Caco-2 (cell line): ENCODE measurements around the gene TOPAZ1. TPM values are rescaled to one million over a fixed set of nuclear protein-coding genes. Genes with fewer than 3 reads are reported as not detected.
A peak's percentile ranks its signal among the peaks of the same experiment; 100 is the strongest.
"Not testable (repeated sequence)": the region's sequence is repeated elsewhere in the genome, so short reads cannot be mapped to it uniquely, and the experiment has no call there.

Experiments used
- BruUV-seq: library from RNA; stranded (reverse); fragments of 400-500 nt; replicated peaks from 2 replicates; lab custom pipeline; 2021; lab: Mats Ljungman, UMichigan
- CTCF ChIA-PET: fragments of 300-600 bp; sonication (Branson Sonifier 250); formaldehyde crosslinking; loops from one replicate; lab custom pipeline; 2022; ENCODE audit warnings: antibody characterized with exemption; lab: Charles Lee
- POLR2A ChIA-PET: fragments of 300-600 bp; sonication (Branson Sonifier 250); formaldehyde crosslinking; loops from one replicate; lab custom pipeline; 2022; ENCODE audit warnings: antibody characterized with exemption; lab: Charles Lee
- DNase-seq, 2 experiments: peaks; one replicate each; pipeline versions ENCODE4 v3.0.0 to v3.0.0-alpha.2; 2020 to 2022
- H3K27me3 ChIP-seq: replicated peaks from 2 replicates; pipeline ENCODE4 v1.6.0; 2011; ENCODE audit warnings: low read length; ENCODE audit not compliant: control insufficient read depth, insufficient read depth
- H3K36me3 ChIP-seq: 2 replicates; pipeline ENCODE4 v1.5.1; 2011; ENCODE audit warnings: low read length; ENCODE audit not compliant: control insufficient read depth, insufficient read depth
- H3K4me1 ChIP-seq: fragments of 250-450 bp; sonication (Bioruptor Pico); 2 replicates; pipeline ENCODE4 v1.5.1; 2020; ENCODE audit warnings: mild to moderate bottlenecking
- H3K4me3 ChIP-seq: 2 replicates; pipeline ENCODE4 v1.5.1; 2011; ENCODE audit warnings: low read depth, mild to moderate bottlenecking, control low read depth, low read length
- H3K9me3 ChIP-seq: fragments of 250-450 bp; sonication (Bioruptor Pico); 2 replicates; pipeline ENCODE4 v1.5.1; 2020; ENCODE audit warnings: mild to moderate bottlenecking, moderate library complexity
- H3K27ac Mint-ChIP-seq: one replicate; pipeline ENCODE4 v1.8.0; 2022; ENCODE audit warnings: mixed read lengths; ENCODE audit not compliant: unreplicated experiment
- H3K27me3 Mint-ChIP-seq: one replicate; pipeline ENCODE4 v1.8.0; 2022; ENCODE audit warnings: mixed read lengths; ENCODE audit not compliant: insufficient read depth, unreplicated experiment
- H3K36me3 Mint-ChIP-seq: one replicate; pipeline ENCODE4 v1.8.0; 2022; ENCODE audit warnings: mild to moderate bottlenecking, mixed read lengths; ENCODE audit not compliant: insufficient read depth, unreplicated experiment
- H3K4me1 Mint-ChIP-seq: one replicate; pipeline ENCODE4 v1.8.0; 2022; ENCODE audit warnings: low read depth, mixed read lengths; ENCODE audit not compliant: unreplicated experiment
- H3K4me3 Mint-ChIP-seq: one replicate; pipeline ENCODE4 v1.8.0; 2022; ENCODE audit warnings: mild to moderate bottlenecking, moderate library complexity, mixed read lengths; ENCODE audit not compliant: unreplicated experiment
- H3K9me3 Mint-ChIP-seq: one replicate; pipeline ENCODE4 v1.8.0; 2022; ENCODE audit warnings: mixed read lengths; ENCODE audit not compliant: unreplicated experiment
- intact Hi-C: fragments of 100-400 bp; cut with micrococcal nuclease; formaldehyde crosslinking; loops from one replicate; pipeline ENCODE4 v1.10.0; 2022; ENCODE audit not compliant: unreplicated experiment
- total RNA-seq: library from RNA; stranded (reverse); gene quantifications from 2 replicates; pipeline ENCODE4 v1.2.3, GENCODE V29; 2022
- TF ChIP-seq, protein P1 (sequence below), 2 experiments: fragments of 200-600 bp in 1 of 2; IDR thresholded peaks; 1 replicate in 1 of 2; 2 replicates in 1 of 2; pipeline versions ENCODE4 v1.5.1 to v1.8.0; 2011 to 2022; ENCODE audit warnings: antibody characterized with exemption in 1 of 2, control low read depth in 1 of 2, inconsistent platforms in 1 of 2, low read depth in 1 of 2, low read length in 1 of 2, mild to moderate bottlenecking in 1 of 2, moderate library complexity in 1 of 2; ENCODE audit not compliant: insufficient read depth in 1 of 2, severe bottlenecking in 1 of 2, unreplicated experiment in 1 of 2

TOPAZ1 gene
- total RNA-seq, 1 experiment from 2014 or later: not detected

DNA sequence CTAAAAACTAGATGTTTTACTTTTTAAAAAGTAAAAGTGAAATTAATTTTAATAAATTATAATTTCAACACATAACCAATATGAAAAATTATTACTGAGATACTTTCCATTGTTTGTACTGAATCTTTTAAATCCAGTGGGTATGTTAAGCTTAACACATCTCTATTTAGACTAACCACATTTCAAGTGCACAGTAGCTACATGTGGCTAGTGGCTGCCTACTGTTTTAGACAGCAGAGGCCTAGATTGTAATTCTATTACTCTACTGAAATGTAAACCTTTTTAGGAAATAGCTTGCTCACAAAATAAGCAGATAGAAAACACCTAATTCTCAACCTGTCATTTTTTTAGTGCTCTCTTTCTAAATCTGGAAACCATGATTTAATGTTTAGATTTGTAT, 101.7 kb downstream of the TOPAZ1 start:
- Mint-ChIP-seq H3K27me3 (no peaks in the 10 kb centered on the region), H3K4me3 (no peak overlapping the region), H3K36me3 (peaks cover 8% of the 10 kb centered on the region), H3K27ac (no peak overlapping the region), H3K4me1 (peaks cover 3% of the 10 kb centered on the region), H3K9me3 (no peaks in the 10 kb centered on the region)
- DNase-seq: no peak
- no peaks in the 10 kb centered on the region for H3K36me3 ChIP-seq
- TF ChIP-seq, protein P1, sequence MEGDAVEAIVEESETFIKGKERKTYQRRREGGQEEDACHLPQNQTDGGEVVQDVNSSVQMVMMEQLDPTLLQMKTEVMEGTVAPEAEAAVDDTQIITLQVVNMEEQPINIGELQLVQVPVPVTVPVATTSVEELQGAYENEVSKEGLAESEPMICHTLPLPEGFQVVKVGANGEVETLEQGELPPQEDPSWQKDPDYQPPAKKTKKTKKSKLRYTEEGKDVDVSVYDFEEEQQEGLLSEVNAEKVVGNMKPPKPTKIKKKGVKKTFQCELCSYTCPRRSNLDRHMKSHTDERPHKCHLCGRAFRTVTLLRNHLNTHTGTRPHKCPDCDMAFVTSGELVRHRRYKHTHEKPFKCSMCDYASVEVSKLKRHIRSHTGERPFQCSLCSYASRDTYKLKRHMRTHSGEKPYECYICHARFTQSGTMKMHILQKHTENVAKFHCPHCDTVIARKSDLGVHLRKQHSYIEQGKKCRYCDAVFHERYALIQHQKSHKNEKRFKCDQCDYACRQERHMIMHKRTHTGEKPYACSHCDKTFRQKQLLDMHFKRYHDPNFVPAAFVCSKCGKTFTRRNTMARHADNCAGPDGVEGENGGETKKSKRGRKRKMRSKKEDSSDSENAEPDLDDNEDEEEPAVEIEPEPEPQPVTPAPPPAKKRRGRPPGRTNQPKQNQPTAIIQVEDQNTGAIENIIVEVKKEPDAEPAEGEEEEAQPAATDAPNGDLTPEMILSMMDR (IDR thresholded peaks at IDR 0.05; ENCODE audit: insufficient read depth in 1 of 2, low read depth in 1 of 2, low read length in 1 of 2, severe bottlenecking in 1 of 2, unreplicated experiment in 1 of 2): no peak
- H3K4me3 ChIP-seq: no peak overlapping the region
- intact Hi-C loops: no loop called here
- BruUV-seq: no TSS peak
- CTCF ChIA-PET: no interaction called here
- POLR2A ChIA-PET: no interaction called here
- H3K27me3 ChIP-seq: no peaks in the 10 kb centered on the region
- no peaks in the 10 kb centered on the region for H3K9me3 ChIP-seq
- H3K4me1 ChIP-seq: no peaks in the 10 kb centered on the region

DNA sequence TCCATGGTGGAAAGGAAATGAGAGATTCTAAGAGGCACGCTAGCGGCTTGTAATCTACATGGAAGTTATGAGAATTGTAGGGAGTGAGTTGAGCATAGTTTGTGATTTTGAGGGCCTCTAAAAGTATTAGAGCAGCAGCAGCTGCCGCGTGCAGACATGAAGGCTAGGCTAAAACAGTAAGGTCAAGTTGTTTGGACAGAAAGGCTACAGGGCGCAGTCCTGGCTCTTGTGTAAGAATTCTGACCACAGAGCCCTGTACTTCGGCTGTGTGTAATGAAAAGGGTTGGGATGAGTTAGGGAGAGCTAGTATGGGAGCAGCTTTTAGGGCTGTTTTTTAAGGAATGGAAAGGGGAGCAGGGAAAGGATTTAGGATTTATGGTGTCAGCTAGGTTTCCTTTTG, 104.9 kb downstream of the TOPAZ1 start:
- CTCF ChIA-PET, BruUV-seq, H3K27ac Mint-ChIP-seq, DNase-seq, H3K36me3 Mint-ChIP-seq, H3K27me3 ChIP-seq, H3K4me3 Mint-ChIP-seq, H3K9me3 ChIP-seq, H3K9me3 Mint-ChIP-seq, POLR2A ChIA-PET, H3K4me3 ChIP-seq, H3K27me3 Mint-ChIP-seq, H3K36me3 ChIP-seq: not testable (repeated sequence)
- H3K4me1 ChIP-seq: peaks cover 10% of the 10 kb centered on the region
- peaks cover 20% of the 10 kb centered on the region for H3K4me1 Mint-ChIP-seq
- intact Hi-C loops: loop anchor here (1.0 kb wide), 1 partner anchor 8 kb away; the partner anchor contains the start of gene TCAIM

DNA sequence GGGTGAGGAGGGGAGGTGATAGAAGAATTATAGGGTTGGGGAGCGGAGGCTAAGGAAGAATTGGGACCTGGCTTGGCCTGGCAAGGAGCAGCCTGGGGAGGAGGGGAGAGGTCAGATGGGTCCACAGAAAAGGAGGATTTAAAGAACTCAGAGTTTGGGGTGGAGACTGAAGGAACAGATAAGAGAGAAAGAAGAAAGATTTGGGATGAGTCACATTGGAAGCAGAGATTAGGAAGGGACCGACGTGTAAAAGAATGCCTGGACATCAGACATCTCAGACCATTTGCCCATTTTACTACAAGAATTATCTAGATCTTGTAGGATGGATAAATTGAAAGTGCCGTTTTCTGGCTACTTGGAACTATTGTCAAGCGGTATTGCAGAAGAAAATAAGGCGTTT, 107.3 kb downstream of the TOPAZ1 start:
- Mint-ChIP-seq H3K36me3 (no peaks in the 10 kb centered on the region), H3K4me3 (peak overlapping the region; percentile 30), H3K27ac (peak overlapping the region; percentile 83), H3K9me3 (no peaks in the 10 kb centered on the region), H3K4me1 (peaks cover 20% of the 10 kb centered on the region), H3K27me3 (no peaks in the 10 kb centered on the region)
- POLR2A ChIA-PET: no interaction called here
- H3K4me1 ChIP-seq: peaks cover 10% of the 10 kb centered on the region
- BruUV-seq: no TSS peak
- H3K4me3 ChIP-seq: no peak overlapping the region
- intact Hi-C loops: no loop called here
- TF ChIP-seq, protein P1 (IDR thresholded peaks at IDR 0.05; ENCODE audit: insufficient read depth in 1 of 2, low read depth in 1 of 2, low read length in 1 of 2, severe bottlenecking in 1 of 2, unreplicated experiment in 1 of 2): no peak
- no peaks in the 10 kb centered on the region for H3K36me3 ChIP-seq
- no peaks in the 10 kb centered on the region for H3K27me3 ChIP-seq
- CTCF ChIA-PET: no interaction called here
- no peak for DNase-seq
- H3K9me3 ChIP-seq: peaks cover 7% of the 10 kb centered on the region; the same call in 1 of the 2 replicates
